ENCODE results near the gene PBX3.

The PBX3 gene

DNA sequence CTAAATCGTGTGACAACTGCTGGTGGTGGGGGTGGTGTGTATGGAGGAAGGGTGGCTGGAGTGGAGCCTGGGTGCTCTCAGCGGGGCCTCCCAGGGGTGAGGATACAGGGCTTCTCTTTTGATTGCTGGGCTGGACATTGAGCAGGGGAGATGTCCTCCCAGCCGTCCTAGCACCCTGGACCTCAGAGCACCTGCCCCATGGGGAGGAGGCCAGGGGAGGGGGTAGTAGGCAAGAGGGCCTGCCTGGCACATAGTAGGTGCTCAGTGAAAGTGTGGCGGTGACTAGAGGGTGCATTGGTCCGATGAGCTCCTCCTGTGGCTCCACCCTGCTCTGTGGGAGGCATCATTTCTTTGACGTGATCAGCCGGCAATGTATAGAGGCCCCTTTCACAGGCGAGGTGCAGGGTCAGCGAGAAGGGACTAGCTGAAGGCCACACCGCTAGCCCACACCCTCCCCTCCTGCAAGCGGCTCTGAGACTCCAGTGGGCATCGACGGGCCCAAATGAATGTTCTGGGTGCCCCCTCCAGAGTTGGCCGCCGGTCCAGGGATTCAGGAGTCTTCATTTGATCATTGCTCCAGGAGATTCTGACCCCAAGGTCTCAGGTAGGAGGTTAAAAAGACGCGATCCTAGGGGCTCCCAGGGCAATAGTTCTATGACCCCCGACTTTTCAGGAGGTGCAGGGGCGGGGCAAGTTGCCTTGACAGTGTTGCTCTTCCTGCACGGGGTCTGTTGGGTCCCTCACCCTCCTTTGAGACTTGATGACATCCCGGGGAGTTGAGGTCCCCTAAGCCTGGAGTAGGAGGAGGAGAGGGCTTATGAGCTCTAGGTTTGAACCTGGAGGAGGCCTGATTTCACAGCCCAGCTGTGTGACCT, 255.5 kb downstream of the PBX3 start:
- no peak for TF ChIP-seq JUND (IDR thresholded peaks at IDR 0.05; ENCODE audit: low read depth)
- in situ Hi-C loops (cut with HindIII; ENCODE audit: low pct_unique_long_range_greater_than_20kb, low sequenced_read_pairs): no loop called here
- no peak for DNase-seq (ENCODE audit: low read depth in 1 of 2, low spot score in 1 of 2)

DNA sequence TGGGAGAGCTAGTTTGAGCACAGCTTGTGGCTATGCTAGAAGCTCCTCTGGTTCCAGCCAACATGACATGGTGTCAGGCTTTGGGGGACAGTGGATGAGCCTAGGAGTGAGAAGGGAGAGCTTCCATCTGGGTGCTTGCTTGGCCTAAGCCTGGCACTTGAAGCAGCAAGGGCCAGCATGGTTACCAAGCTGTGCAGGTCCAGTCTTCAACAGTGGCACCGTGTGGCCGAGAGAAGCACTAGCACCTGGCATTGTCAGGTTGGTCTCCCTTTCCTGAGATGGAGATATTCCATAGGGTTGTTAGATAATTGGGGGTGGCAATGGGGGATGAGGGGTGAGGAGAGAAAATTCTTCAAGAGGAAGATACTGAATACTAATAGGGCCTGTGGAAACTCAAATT, 261.9 kb downstream of the PBX3 start:
- in situ Hi-C loops (cut with HindIII; ENCODE audit: low pct_unique_long_range_greater_than_20kb, low sequenced_read_pairs): no loop called here
- DNase-seq (ENCODE audit: low read depth in 1 of 2, low spot score in 1 of 2): peak in 1 of 2 experiments; percentile 20
- TF ChIP-seq JUND (IDR thresholded peaks at IDR 0.05; ENCODE audit: low read depth): no peak

DNA sequence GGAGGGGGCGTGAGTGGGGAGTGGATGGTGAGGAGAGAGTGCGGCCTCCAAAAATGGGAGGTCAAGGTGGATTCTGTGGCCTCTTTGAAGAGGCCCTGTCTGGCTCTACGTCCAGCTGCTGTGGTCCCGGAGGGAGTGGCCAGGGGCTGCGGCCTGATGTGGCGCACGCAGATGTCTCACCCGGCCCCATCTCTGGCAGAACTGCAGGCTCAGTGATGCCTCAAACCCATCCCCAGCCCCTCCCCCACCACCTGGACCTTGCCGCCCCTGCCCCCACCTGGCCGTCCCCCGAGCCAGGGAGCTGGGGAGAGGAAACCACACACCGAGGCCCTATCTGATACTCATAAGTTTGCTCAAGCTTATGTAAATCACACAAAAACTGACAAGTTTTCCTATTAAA, 267.6 kb downstream of the PBX3 start:
- DNase-seq (ENCODE audit: low read depth in 1 of 2, low spot score in 1 of 2): no peak
- in situ Hi-C loops (cut with HindIII; ENCODE audit: low pct_unique_long_range_greater_than_20kb, low sequenced_read_pairs): no loop called here
- TF ChIP-seq JUND (IDR thresholded peaks at IDR 0.05; ENCODE audit: low read depth): no peak

DNA sequence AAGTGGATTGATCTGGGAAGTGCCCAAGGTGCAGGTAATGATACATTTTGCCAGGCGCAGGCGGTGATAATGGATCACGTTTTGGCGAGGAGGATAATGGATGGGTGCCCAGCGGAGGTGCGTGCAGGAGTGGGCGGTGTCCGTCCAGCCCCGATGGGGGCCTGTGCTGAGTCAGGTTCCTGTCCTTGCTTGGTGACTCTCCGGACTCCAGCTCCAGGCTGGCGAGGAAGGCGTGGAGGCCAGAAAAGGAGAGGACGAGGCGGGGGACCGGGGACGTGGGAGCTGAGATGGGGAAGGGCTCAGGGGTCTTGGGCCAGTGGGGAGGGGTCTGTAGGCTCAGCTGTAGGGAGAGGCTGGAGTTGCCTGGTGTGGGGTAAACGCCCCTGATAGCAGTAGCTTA, 268.3 kb downstream of the PBX3 start:
- no peak for TF ChIP-seq JUND (IDR thresholded peaks at IDR 0.05; ENCODE audit: low read depth)
- in situ Hi-C loops (cut with HindIII; ENCODE audit: low pct_unique_long_range_greater_than_20kb, low sequenced_read_pairs): no loop called here
- no peak for DNase-seq (ENCODE audit: low read depth in 1 of 2, low spot score in 1 of 2)

DNA sequence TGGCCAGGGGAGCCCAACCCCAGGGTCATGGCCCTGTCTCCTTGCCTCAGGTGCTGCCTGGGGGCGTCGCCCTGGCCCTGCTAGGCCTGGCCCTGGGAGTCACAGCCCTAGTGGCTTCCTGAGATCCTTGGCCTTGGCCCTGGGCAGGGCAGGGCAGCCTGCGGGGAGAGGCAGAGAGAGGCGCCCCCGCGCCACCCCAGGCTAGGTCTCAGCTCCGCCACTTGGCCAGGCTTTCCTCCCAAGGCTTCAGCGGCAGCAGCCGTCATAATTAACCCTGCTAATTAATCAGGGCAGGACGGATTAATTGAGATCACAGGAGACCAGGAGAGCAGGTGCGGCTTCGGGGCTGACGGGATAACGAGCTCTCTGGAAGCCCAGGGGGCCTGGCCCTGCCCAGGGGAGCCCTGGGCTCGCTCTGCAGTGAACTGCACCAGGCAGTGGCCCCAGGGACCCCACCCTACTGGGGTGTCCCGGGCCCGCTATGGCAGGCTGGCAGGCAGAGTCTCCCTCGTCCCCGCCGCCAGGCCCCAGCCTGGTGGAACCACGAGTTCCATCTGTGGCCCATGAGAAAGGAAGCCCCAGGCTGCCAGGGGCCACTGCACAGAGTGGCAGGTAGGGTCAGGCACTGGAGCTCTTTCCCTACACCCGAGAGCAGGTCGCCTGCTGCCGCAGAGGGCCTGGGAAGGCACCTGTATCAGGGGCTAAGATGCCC, 269.6 kb downstream of the PBX3 start:
- in situ Hi-C loops (cut with HindIII; ENCODE audit: low pct_unique_long_range_greater_than_20kb, low sequenced_read_pairs): no loop called here
- no peak for TF ChIP-seq JUND (IDR thresholded peaks at IDR 0.05; ENCODE audit: low read depth)
- DNase-seq (ENCODE audit: low read depth in 1 of 2, low spot score in 1 of 2): no peak
